Activated CD4-positive, alpha-beta memory T cell treated with anti-CD3 and anti-CD28 coated beads, Interleukin-2, amount 10 ng/mL, durations not matched to agents 7 days and 5 days (primary cell): ENCODE results near the gene SRM. TPM values are rescaled to one million over a fixed set of nuclear protein-coding genes. Genes with fewer than 3 reads are reported as not detected.
A peak's percentile ranks its signal among the peaks of the same experiment; 100 is the strongest.
"Not testable (repeated sequence)": the region's sequence is repeated elsewhere in the genome, so short reads cannot be mapped to it uniquely, and the experiment has no call there.

ENCODE experiments used
- CTCF ChIA-PET: fragments of 350-600 bp; sonication (Branson Sonifier 250); formaldehyde crosslinking; loops from one replicate; lab custom pipeline; 2021; ENCODE audit warnings: antibody characterized with exemption, inconsistent platforms; lab: Charles Lee
- POLR2A ChIA-PET: fragments of 350-600 bp; sonication (Branson Sonifier 250); formaldehyde crosslinking; loops from one replicate; lab custom pipeline; 2021; ENCODE audit warnings: antibody characterized with exemption; lab: Charles Lee
- DNase-seq: peaks from one replicate; pipeline ENCODE4 v3.0.0-alpha.2; 2020
- H3K27ac Mint-ChIP-seq: one replicate; pipeline ENCODE4 v1.8.0; 2021; ENCODE audit warnings: mild to moderate bottlenecking, mixed read lengths
- H3K27me3 Mint-ChIP-seq: one replicate; pipeline ENCODE4 v1.8.0; 2021; ENCODE audit warnings: mixed read lengths
- H3K36me3 Mint-ChIP-seq: one replicate; pipeline ENCODE4 v1.8.0; 2021; ENCODE audit warnings: low read depth, mixed read lengths
- H3K4me1 Mint-ChIP-seq: one replicate; pipeline ENCODE4 v1.8.0; 2021; ENCODE audit warnings: mixed read lengths
- H3K4me3 Mint-ChIP-seq: one replicate; pipeline ENCODE4 v1.8.0; 2021; ENCODE audit warnings: mild to moderate bottlenecking, mixed read lengths
- H3K9me3 Mint-ChIP-seq: one replicate; pipeline ENCODE4 v1.8.0; 2021; ENCODE audit warnings: mixed read lengths
- total RNA-seq, 2 experiments: library from RNA; stranded (reverse); gene quantifications; one replicate each; pipeline ENCODE4 v1.2.3, GENCODE V29; 2021

Gene SRM
- total RNA-seq, 2 experiments from 2014 or later: 69.3 to 72.1 TPM

DNA sequence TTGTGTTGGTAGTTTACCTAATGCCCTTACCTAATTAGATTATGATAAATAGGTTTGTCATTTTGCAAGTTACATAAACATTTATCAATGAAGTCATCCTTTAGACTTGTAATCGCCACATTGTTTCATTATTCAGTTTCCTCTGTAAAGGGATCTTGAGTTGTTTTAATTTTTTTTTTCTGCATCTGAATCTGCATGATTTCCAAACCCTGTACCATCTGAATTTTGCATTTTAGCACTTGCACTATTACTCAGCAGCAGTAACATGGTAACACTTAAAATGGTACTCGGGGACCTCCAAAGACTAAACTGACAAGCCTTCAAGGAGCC lies 35.0 kb downstream of the SRM start:
- POLR2A ChIA-PET: interaction anchor here (0.6 kb wide), 1 partner anchor 530 kb away, joined by 5 read pairs; no protein-coding TSS in a partner anchor
- Mint-ChIP-seq H3K9me3 (no peaks in the 10 kb centered on the region), H3K27me3 (no peaks in the 10 kb centered on the region), H3K4me1 (peaks cover 21% of the 10 kb centered on the region), H3K36me3 (peaks cover 59% of the 10 kb centered on the region), H3K4me3 (no peak overlapping the region), H3K27ac (no peak overlapping the region)
- CTCF ChIA-PET: interaction anchor here (2.8 kb wide), 1 partner anchor 12 kb away, joined by 15 read pairs; no protein-coding TSS in a partner anchor
- DNase-seq: no peak

DNA sequence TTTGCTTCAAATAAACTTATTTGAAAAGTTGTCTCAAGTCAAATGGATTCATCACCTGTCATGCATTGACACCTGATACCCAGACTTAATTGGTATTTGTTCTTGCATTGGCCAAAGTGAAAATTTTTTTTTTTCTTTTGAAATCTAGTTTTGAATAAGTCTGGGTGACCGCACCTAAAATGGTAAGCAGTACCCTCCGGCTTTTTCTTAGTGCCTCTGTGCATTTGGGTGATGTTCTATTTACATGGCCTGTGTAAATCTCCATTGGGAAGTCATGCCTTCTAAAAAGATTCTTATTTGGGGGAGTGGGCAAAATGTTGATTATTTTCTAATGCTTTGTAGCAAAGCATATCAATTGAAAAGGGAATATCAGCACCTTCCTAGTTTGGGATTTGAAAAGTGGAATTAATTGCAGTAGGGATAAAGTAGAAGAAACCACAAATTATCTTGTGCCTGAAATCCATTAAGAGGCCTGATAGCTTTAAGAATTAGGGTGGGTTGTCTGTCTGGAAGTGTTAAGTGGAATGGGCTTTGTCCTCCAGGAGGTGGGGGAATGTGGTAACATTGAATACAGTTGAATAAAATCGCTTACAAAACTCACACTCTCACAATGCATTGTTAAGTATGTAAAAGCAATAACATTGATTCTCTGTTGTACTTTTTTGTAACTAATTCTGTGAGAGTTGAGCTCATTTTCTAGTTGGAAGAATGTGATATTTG lies 35.5 kb downstream of the SRM start:
- CTCF ChIA-PET: interaction anchor here (2.8 kb wide), 1 partner anchor 13 kb away, joined by 15 read pairs; no protein-coding TSS in a partner anchor
- H3K4me3 Mint-ChIP-seq: no peak overlapping the region
- H3K36me3 Mint-ChIP-seq: peaks cover 63% of the 10 kb centered on the region
- POLR2A ChIA-PET: interaction anchor here (0.6 kb wide), 1 partner anchor 530 kb away, joined by 5 read pairs; no protein-coding TSS in a partner anchor
- H3K27me3 Mint-ChIP-seq: no peaks in the 10 kb centered on the region
- H3K9me3 Mint-ChIP-seq: no peaks in the 10 kb centered on the region
- no peak for DNase-seq
- H3K4me1 Mint-ChIP-seq: peaks cover 21% of the 10 kb centered on the region
- no peak overlapping the region for H3K27ac Mint-ChIP-seq

DNA sequence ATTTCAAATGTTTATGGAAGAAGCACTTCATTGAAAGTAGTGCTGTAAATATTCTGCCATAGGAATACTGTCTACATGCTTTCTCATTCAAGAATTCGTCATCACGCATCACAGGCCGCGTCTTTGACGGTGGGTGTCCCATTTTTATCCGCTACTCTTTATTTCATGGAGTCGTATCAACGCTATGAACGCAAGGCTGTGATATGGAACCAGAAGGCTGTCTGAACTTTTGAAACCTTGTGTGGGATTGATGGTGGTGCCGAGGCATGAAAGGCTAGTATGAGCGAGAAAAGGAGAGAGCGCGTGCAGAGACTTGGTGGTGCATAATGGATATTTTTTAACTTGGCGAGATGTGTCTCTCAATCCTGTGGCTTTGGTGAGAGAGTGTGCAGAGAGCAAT lies 36.6 kb downstream of the SRM start:
- DNase-seq: no peak
- H3K27me3 Mint-ChIP-seq: no peaks in the 10 kb centered on the region
- H3K27ac Mint-ChIP-seq: no peak overlapping the region
- H3K4me3 Mint-ChIP-seq: no peak overlapping the region
- H3K9me3 Mint-ChIP-seq: no peaks in the 10 kb centered on the region
- ChIA-PET CTCF (interaction anchor here (1.0 to 2.8 kb wide), 2 partner anchors 14 kb away, joined by 3 to 15 read pairs; no protein-coding TSS in a partner anchor), POLR2A (no interaction called here)
- peaks cover 26% of the 10 kb centered on the region for H3K4me1 Mint-ChIP-seq
- peaks cover 74% of the 10 kb centered on the region for H3K36me3 Mint-ChIP-seq

DNA sequence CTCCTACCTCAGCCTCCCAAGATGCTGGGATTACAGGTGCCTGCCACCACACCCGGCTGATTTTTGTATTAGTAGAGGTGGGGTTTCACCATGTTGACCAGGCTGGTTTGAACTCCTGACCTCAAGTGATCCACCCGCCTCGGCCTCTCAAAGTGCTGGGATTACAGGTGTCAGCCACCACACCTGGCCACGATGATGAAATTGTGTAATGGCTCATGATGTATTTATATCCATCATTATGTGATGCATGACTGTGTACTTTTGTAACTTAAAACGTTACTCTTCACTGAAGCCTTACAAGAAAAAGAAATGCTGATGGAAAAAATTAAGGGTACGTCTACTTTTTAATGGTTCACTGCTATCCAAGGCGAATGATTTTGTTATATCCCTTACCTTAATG lies 39.8 kb downstream of the SRM start:
- CTCF ChIA-PET: no interaction called here
- POLR2A ChIA-PET: no interaction called here

DNA sequence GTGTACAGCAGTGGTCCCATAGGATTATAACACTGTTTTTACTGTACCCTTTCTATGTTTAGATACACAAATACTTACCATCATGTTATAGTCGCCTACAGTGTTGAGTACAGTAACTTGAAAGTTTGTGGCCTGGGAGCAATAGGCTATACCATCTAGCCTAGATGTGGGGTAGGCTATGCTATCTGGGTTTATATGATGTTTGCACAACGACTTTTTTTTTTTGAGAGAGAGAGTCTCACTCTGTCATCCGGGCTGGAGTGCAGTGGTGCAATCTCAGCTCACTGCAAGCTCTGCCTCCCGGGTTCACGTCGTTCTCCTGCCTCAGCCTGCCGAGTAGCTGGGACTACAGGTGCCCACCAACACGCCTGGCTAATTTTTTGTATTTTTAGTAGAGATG lies 40.5 kb downstream of the SRM start:
- CTCF ChIA-PET: not testable (repeated sequence)

More for the DNA sequence above, 39.8 kb downstream of the SRM start:
- DNase-seq: no peak
- Mint-ChIP-seq H3K27ac (no peak overlapping the region), H3K27me3 (no peaks in the 10 kb centered on the region), H3K4me1 (peaks cover 35% of the 10 kb centered on the region), H3K36me3 (peaks cover 77% of the 10 kb centered on the region), H3K9me3 (no peaks in the 10 kb centered on the region), H3K4me3 (no peak overlapping the region)

DNA sequence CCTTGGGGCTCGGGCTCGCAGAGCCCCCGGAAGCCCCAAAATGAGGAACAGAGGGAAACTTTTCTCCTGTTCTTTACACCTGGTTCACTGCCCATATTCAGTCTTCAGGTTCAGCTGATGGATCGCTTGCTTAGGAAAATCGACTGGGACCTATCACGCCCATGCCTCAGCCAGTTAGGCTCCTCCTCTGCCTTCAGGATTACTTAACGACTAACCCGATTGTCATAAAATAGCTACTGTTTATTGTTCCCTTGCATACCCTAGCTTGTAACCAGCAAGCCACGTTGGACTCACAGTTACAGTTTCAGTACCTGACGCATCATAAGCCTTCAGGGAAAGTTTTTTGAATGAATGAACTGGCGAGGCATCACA lies 46.7 kb downstream of the SRM start:
- no peak for DNase-seq
- Mint-ChIP-seq H3K36me3 (peaks cover 36% of the 10 kb centered on the region), H3K4me1 (peaks cover 30% of the 10 kb centered on the region), H3K27ac (peak overlapping the region; percentile 76), H3K9me3 (no peaks in the 10 kb centered on the region), H3K27me3 (no peaks in the 10 kb centered on the region), H3K4me3 (peak overlapping the region; percentile 92)
- ChIA-PET CTCF (interaction anchor here (1.0 to 2.0 kb wide), 2 partner anchors 24 to 86 kb away, joined by 4 to 12 read pairs; partner anchors contain the start of gene EXOSC10), POLR2A (interaction anchor here (0.6 to 2.6 kb wide), 12 partner anchors 19 to 896 kb away, joined by 3 to 40 read pairs (median 7); partner anchors contain the start of genes CLCN6, EXOSC10, MTOR and PGD)

More for the DNA sequence above, 40.5 kb downstream of the SRM start:
- H3K4me3 Mint-ChIP-seq, POLR2A ChIA-PET, H3K27me3 Mint-ChIP-seq, H3K27ac Mint-ChIP-seq, H3K9me3 Mint-ChIP-seq, DNase-seq: not testable (repeated sequence)
- Mint-ChIP-seq H3K36me3 (peaks cover 77% of the 10 kb centered on the region), H3K4me1 (peaks cover 35% of the 10 kb centered on the region)

DNA sequence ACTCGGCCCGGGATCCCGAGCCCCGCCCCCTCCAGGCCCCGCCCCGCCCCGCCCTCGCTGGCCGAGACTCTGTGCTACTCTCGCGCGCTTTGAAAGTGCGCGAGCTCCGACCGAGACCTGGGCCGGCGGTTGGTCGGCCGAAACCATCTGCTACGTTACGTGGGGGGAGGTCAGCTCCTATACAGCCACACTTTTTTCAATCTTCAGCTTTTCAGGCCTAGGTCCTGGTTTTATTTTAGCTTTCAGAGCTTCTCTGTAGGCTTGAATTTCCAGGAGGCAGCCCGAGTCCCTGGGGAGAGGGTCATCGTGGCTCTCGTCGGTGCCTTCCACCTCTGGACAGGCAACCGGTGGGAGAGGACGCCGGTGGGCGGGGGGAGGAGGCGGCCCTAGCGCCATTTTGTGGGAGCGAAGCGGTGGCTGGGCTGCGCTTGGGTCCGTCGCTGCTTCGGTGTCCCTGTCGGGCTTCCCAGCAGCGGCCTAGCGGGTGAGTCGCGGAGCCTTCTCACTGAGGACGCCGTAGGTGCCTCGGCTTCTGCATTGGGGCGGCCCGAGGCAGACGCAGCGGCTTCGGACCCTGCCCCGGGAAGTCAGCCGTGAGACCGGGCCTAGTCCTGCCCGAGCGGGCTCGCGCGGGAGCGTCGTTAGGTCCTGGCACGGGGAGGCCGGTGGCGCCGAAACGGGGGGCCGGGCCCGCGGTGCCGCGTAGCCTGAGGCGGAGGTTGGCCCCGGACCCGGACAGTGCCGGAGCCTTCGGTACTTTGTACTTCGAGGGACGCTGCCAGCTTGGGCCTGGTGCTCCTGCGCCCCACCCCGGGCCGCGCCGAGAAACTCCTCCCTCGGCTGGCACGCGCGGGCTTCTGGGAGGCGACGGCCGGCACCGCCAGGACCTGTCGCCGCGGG lies 47.3 kb downstream of the SRM start, which contains the start of gene TARDBP:
TARDBP (plus strand) TSS at position 395 of the 900 bp plus-strand sequence. CDS start 1,074 bp downstream, outside the sequence.
- H3K27ac Mint-ChIP-seq: peak within 1 kb of the TSS; percentile 85
- peak; percentile 91 for DNase-seq
- no peaks in the 10 kb centered on the region for H3K9me3 Mint-ChIP-seq
- peaks cover 34% of the 10 kb centered on the region for H3K36me3 Mint-ChIP-seq
- H3K4me1 Mint-ChIP-seq: peaks cover 30% of the 10 kb centered on the region
- ChIA-PET CTCF (interaction anchor here (0.6 to 2.0 kb wide), 6 partner anchors 25 to 1054 kb away, joined by 3 to 12 read pairs (median 4); partner anchors contain the start of gene EXOSC10), POLR2A (interaction anchor here (0.6 to 2.6 kb wide), 28 partner anchors 9 to 897 kb away, joined by 3 to 40 read pairs (median 4); partner anchors contain the start of genes CLCN6, EXOSC10, FBXO2 and FBXO6)
- H3K27me3 Mint-ChIP-seq: no peaks in the 10 kb centered on the region
- peak within 1 kb of the TSS; percentile 92 for H3K4me3 Mint-ChIP-seq

Other genes with a start within 250 kb of the SRM start
- 100 to 1,000 TPM; 159 to 174 TPM for gene TARDBP, start 47.4 kb downstream of the SRM start, total RNA-seq
- not detected for gene MASP2, start 12.8 kb downstream of the SRM start, total RNA-seq
- 10 to 100 TPM; 65.8 to 67.6 TPM for gene EXOSC10, start 39.9 kb upstream of the SRM start, total RNA-seq
- not detected for gene ANGPTL7, start 129.3 kb upstream of the SRM start, total RNA-seq
- 10 to 100 TPM; 32.9 to 36.2 TPM for gene MTOR, start 202.5 kb upstream of the SRM start, total RNA-seq
- gene UBIAD1, start 213.2 kb upstream of the SRM start, total RNA-seq: 10 to 100 TPM; 19.9 TPM